IPS DF 4.7 (cell line): ENCODE measurements around the gene SMIM10L1.
A peak's percentile ranks its signal among the peaks of the same experiment; 100 is the strongest.

Experiments
- DNase-seq: peaks from one replicate; pipeline ENCODE4 v3.0.0-alpha.2; 2013; ENCODE audit warnings: low spot score; ENCODE audit errors: extremely low read depth

Gene SMIM10L1

GRCh38 chr12:11171145-11171968, at the start of gene SMIM10L1:
Gene SMIM10L1 (plus strand): TSS chr12:11171194. CDS start chr12:11171357, 163 bp downstream.
- peak; percentile 53 for DNase-seq

- DNase-seq: no peak
Observed at GRCh38 chr12:11130382-11130781, 40.6 kb upstream of the SMIM10L1 start.

- DNase-seq: no peak
Observed at GRCh38 chr12:11130999-11131398, 40.0 kb upstream of the SMIM10L1 start.

- no peak for DNase-seq
Observed at GRCh38 chr12:11133162-11133561, 37.8 kb upstream of the SMIM10L1 start.

GRCh38 chr12:11133816-11134215, 37.2 kb upstream of the SMIM10L1 start:
- DNase-seq: no peak

GRCh38 chr12:11134305-11134704, 36.7 kb upstream of the SMIM10L1 start, which contains the start of gene TAS2R30:
Gene TAS2R30 (minus strand): TSS chr12:11134644. CDS start chr12:11134244, 400 bp downstream.
- DNase-seq: no peak

GRCh38 chr12:11136075-11136474, 34.9 kb upstream of the SMIM10L1 start:
- no peak for DNase-seq

- DNase-seq: no peak
Observed at GRCh38 chr12:11143352-11143751, 27.6 kb upstream of the SMIM10L1 start.

GRCh38 chr12:11144297-11144696, 26.7 kb upstream of the SMIM10L1 start:
- DNase-seq: no peak

- no peak for DNase-seq
Observed at GRCh38 chr12:11147420-11147819, 23.6 kb upstream of the SMIM10L1 start.

GRCh38 chr12:11150832-11151231, 20.2 kb upstream of the SMIM10L1 start:
- DNase-seq: no peak

GRCh38 chr12:11152725-11153124, 18.3 kb upstream of the SMIM10L1 start:
- DNase-seq: no peak

- no peak for DNase-seq
Observed at GRCh38 chr12:11154400-11154925, 16.5 kb upstream of the SMIM10L1 start.

GRCh38 chr12:11158885-11159444, 12.0 kb upstream of the SMIM10L1 start:
- no peak for DNase-seq

GRCh38 chr12:11162502-11162901, 8.5 kb upstream of the SMIM10L1 start:
- DNase-seq: no peak

- DNase-seq: no peak
Observed at GRCh38 chr12:11164384-11164783, 6.6 kb upstream of the SMIM10L1 start.

- no peak for DNase-seq
Observed at GRCh38 chr12:11166300-11166699, 4.7 kb upstream of the SMIM10L1 start.

GRCh38 chr12:11170810-11171144, 217 bp upstream of the SMIM10L1 start:
- DNase-seq: no peak

- no peak for DNase-seq
Observed at GRCh38 chr12:11171969-11172675, 1.1 kb downstream of the SMIM10L1 start.

GRCh38 chr12:11174022-11174421, 3.0 kb downstream of the SMIM10L1 start:
- DNase-seq: no peak

- no peak for DNase-seq
Observed at GRCh38 chr12:11178250-11178649, 7.3 kb downstream of the SMIM10L1 start.

- no peak for DNase-seq
Observed at GRCh38 chr12:11182529-11182928, 11.5 kb downstream of the SMIM10L1 start.
